Mucosa of rectum (tissue), 2 donors: ENCODE measurements around the gene EVI2A.
"Not testable (repeated sequence)": the region's sequence is repeated elsewhere in the genome, so short reads cannot be mapped to it uniquely, and the experiment has no call there.

Source experiments
- H3K27ac ChIP-seq, 2 donors: one replicate each; pipeline ENCODE4 v1.7.0; 2013; ENCODE audit warnings: inconsistent platforms in 2 of 2, low read depth in 2 of 2, low read length in 2 of 2
- H3K27me3 ChIP-seq, 2 donors: one replicate each; pipeline ENCODE4 v1.7.0; 2013; ENCODE audit warnings: low read length in 2 of 2; ENCODE audit not compliant: control insufficient read depth in 2 of 2, insufficient read depth in 2 of 2
- H3K36me3 ChIP-seq, 2 donors: one replicate each; pipeline ENCODE4 v1.7.0; 2013; ENCODE audit warnings: low read length in 2 of 2; ENCODE audit not compliant: control insufficient read depth in 2 of 2, insufficient read depth in 2 of 2
- H3K4me1 ChIP-seq, 2 donors: one replicate each; pipeline ENCODE4 v1.7.0; 2013; ENCODE audit warnings: low read length in 2 of 2, mild to moderate bottlenecking in 1 of 2; ENCODE audit not compliant: control insufficient read depth in 2 of 2, insufficient read depth in 2 of 2
- H3K4me3 ChIP-seq, 2 donors: one replicate each; pipeline ENCODE4 v1.7.0; 2013; ENCODE audit warnings: low read length in 2 of 2
- H3K9ac ChIP-seq, 2 donors: one replicate each; pipeline ENCODE4 v1.7.0; 2013; ENCODE audit warnings: low read length in 2 of 2, low read depth in 1 of 2, mild to moderate bottlenecking in 1 of 2
- H3K9me3 ChIP-seq, 2 donors: one replicate each; pipeline ENCODE4 v1.7.0; 2013; ENCODE audit warnings: low read length in 2 of 2; ENCODE audit not compliant: control insufficient read depth in 2 of 2
- donor health status: healthy.
- donor health status: Normal muscosa, but diverticular disease.

The EVI2A gene

GRCh38 chr17:31321481-31321880 is at the start of gene EVI2A:
Gene EVI2A, minus strand, starts transcription at chr17:31321622. Its CDS starts 2,609 bp downstream, at chr17:31319013.
- no peaks in the 10 kb centered on the region for H3K4me1 ChIP-seq
- no peaks in the 10 kb centered on the region for H3K9me3 ChIP-seq
- peaks cover 3 to 6% of the 10 kb centered on the region in 2 donors for H3K36me3 ChIP-seq
- H3K27me3 ChIP-seq, result no peaks in the 10 kb centered on the region
- peak within 1 kb of the TSS; percentile 62 to 76 for H3K27ac ChIP-seq
- peak within 1 kb of the TSS; percentile 54 to 76 for H3K4me3 ChIP-seq
- peak within 1 kb of the TSS; percentile 47 to 63 for H3K9ac ChIP-seq

DNA sequence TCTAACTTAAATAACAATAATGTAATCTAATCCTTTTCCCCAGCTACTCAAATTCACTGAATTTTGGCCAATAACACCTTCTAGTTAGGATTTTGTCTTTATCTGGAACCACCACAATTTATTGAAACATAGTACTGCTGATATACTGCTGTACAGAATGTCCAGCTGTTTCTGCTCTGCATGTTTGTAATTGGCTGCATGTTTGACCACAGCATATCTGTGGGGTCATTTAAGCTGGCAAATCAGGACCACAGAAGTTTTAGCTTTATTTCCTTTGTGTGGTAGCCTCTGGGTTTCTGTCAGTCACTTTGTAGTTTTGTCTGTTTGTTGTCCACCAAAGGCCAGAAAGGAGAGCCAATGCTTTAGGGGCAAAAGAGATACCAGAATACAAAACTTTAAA is 47.8 kb upstream of the EVI2A start:
- Histone ChIP-seq H3K9ac (no peak overlapping the region), H3K36me3 (peaks cover 10 to 14% of the 10 kb centered on the region in 2 donors), H3K4me3 (no peak overlapping the region), H3K27ac (no peak overlapping the region), H3K4me1 (no peaks in the 10 kb centered on the region), H3K27me3 (no peaks in the 10 kb centered on the region), H3K9me3 (no peaks in the 10 kb centered on the region)

GRCh38 chr17:31366088-31366487 is 44.7 kb upstream of the EVI2A start:
- H3K9me3 ChIP-seq, result no peaks in the 10 kb centered on the region
- H3K27me3 ChIP-seq, result no peaks in the 10 kb centered on the region
- H3K4me1 ChIP-seq, result no peaks in the 10 kb centered on the region
- no peak overlapping the region for H3K27ac ChIP-seq
- peaks cover 9 to 21% of the 10 kb centered on the region in 2 donors for H3K36me3 ChIP-seq
- no peak overlapping the region for H3K9ac ChIP-seq
- no peak overlapping the region for H3K4me3 ChIP-seq

DNA sequence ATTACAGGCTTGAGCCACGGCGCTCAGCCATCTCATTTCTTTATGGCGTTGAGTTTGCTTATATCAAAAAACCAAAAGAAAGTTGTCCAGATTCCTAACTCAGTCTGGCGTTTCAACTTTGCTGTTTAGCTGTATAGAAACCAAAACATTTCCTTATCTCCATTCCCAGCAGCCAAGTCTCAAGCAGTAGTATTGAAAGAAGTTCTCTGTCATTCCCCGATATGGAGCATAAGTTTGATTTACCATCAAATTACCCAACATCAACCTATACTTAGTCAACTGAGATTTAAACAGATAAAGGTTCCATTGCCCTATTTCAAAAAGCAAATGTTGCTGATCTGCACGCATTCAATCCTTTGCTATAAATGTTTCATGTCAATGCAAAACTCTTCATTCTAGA is 42.6 kb upstream of the EVI2A start:
- Histone ChIP-seq H3K36me3 (peaks cover 21 to 33% of the 10 kb centered on the region in 2 donors), H3K27me3 (no peaks in the 10 kb centered on the region), H3K9me3 (no peaks in the 10 kb centered on the region), H3K4me1 (no peaks in the 10 kb centered on the region), H3K9ac (no peak overlapping the region), H3K27ac (no peak overlapping the region), H3K4me3 (no peak overlapping the region)

DNA sequence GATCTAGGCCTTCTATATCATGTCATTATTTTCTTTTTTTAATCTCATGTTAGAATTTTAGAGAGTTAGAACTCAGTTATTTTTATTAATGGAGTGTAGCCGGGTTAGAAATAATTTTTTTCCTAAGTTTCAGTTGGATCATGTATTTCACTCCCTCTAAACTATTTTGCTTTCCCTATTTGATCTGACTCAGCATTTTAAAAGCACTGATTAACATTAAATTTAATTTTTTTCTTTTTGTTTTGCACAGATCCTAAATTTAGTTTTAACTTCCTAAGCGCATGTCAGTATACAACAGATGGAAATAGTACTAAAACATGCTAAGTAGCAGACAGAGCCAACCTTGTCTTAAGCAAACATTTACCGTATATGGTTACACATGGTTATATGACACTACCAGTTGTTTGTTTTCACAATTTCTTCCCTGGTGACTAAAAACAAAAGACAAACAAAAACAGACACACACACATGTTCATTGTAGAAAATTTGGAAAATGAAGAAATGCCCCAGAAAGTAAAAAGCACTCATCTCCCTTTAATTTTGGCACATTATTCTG is 36.5 kb upstream of the EVI2A start:
- H3K36me3 ChIP-seq, result peaks cover 41 to 49% of the 10 kb centered on the region in 2 donors
- H3K27me3 ChIP-seq, result no peaks in the 10 kb centered on the region
- no peak overlapping the region for H3K4me3 ChIP-seq
- no peak overlapping the region for H3K27ac ChIP-seq
- no peaks in the 10 kb centered on the region for H3K9me3 ChIP-seq
- no peaks in the 10 kb centered on the region for H3K4me1 ChIP-seq
- no peak overlapping the region for H3K9ac ChIP-seq

DNA sequence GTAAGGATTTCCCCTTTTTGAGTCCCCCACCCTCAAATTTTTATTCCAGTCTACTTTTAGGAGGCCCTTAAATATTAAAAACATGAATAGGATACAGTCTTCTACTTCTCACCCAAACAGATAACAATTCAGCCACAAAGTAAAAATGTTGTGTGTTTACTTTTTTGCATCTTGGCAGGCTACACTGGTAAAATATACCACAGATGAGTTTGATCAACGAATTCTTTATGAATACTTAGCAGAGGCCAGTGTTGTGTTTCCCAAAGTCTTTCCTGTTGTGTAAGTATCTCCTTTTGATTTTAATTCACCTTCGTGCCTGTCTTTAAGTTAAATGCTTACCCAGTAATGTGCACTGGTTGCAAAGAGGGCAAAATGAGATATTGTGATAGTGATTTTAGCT is 35.7 kb upstream of the EVI2A start:
- H3K27ac ChIP-seq, result no peak overlapping the region
- H3K27me3 ChIP-seq, result no peaks in the 10 kb centered on the region
- H3K4me1 ChIP-seq, result no peaks in the 10 kb centered on the region
- H3K9me3 ChIP-seq, result no peaks in the 10 kb centered on the region
- H3K9ac ChIP-seq, result no peak overlapping the region
- peaks cover 38 to 47% of the 10 kb centered on the region in 2 donors for H3K36me3 ChIP-seq
- no peak overlapping the region for H3K4me3 ChIP-seq

DNA sequence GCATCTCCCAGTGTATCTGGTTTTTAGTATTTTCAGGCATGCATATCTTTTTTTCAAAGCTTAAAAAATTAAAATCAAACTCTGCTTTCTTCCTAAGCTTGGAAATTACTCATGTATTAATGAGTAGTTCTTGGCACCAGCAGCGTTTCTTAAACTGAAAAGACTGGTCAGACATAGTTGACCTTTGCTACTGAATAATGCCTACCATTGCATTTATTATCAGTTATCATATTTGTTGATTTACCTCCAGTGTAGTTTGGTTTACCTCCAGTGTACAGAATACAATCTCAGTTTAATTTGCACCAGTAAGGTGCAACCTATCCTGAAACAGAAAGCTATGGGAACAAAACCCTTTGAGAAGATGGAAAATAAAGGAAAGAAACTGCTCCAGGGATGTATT is 34.5 kb upstream of the EVI2A start:
- Histone ChIP-seq H3K27ac (no peak overlapping the region), H3K9ac (no peak overlapping the region), H3K36me3 (peaks cover 33 to 43% of the 10 kb centered on the region in 2 donors), H3K4me1 (no peaks in the 10 kb centered on the region), H3K9me3 (no peaks in the 10 kb centered on the region), H3K27me3 (no peaks in the 10 kb centered on the region), H3K4me3 (no peak overlapping the region)

DNA sequence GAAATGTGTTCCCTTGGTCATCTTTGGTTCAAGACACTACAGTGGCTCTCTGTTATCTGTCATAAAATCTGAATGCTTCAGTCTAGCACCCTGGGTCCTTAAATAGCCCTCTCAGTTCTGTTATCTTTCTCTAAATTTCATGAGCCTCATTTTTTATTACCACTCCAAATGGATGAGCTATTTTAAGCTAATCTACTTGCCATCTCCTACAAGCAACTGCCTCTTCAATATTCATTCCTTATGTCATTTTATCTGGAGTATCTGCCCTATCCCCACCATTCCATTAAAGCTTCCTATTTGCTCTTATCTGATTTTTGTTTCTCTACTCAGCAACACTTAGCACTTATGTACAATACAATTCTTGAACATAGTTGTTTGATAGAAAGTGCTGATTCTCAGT is 28.0 kb upstream of the EVI2A start:
- Histone ChIP-seq H3K4me3 (no peak overlapping the region), H3K9me3 (no peaks in the 10 kb centered on the region), H3K9ac (no peak overlapping the region), H3K27ac (no peak overlapping the region), H3K36me3 (peaks cover 16 to 30% of the 10 kb centered on the region in 2 donors), H3K27me3 (no peaks in the 10 kb centered on the region), H3K4me1 (no peaks in the 10 kb centered on the region)

DNA sequence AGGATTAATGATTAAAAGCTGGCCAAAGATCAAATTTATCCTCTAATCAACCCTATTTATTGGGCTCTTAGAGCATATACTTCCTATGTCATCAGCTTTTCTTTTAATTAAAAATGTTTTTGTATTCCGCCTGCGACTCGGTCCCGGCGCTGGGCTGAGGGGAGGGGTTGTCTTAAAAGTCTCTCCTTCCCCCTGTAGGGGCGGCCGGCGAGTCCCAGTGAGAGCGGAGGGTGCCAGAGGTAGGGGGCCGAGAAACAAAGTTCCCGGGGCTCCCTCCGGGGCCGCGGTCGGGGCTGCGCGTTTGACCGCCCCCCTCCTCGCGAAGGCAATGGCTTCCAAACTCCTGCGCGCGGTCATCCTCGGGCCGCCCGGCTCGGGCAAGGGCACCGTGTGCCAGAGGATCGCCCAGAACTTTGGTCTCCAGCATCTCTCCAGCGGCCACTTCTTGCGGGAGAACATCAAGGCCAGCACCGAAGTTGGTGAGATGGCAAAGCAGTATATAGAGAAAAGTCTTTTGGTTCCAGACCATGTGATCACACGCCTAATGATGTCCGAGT is 23.8 kb upstream of the EVI2A start:
- not testable (repeated sequence) for H3K4me3 ChIP-seq, H3K27ac ChIP-seq, H3K9me3 ChIP-seq, H3K4me1 ChIP-seq, H3K9ac ChIP-seq, H3K27me3 ChIP-seq
- H3K36me3 ChIP-seq, result peaks cover 17 to 29% of the 10 kb centered on the region in 2 donors

- Histone ChIP-seq H3K27me3 (no peaks in the 10 kb centered on the region), H3K4me1 (no peaks in the 10 kb centered on the region), H3K27ac (no peak overlapping the region), H3K36me3 (peaks cover 21 to 33% of the 10 kb centered on the region in 2 donors), H3K9ac (no peak overlapping the region), H3K9me3 (no peaks in the 10 kb centered on the region), H3K4me3 (no peak overlapping the region)
These were observed 18.7 kb upstream of the EVI2A start for GRCh38 chr17:31339906-31340661.
